GM12873 (cell line): Measurements from ENCODE around the gene CYB561.

ENCODE experiments used
- TF ChIP-seq, protein P1 (sequence below): IDR thresholded peaks from 2 replicates; pipeline ENCODE4 v1.5.1; 2012; ENCODE audit warnings: low read depth, mild to moderate bottlenecking, moderate library complexity, low read length, control low read depth; ENCODE audit not compliant: insufficient read depth; ENCODE audit errors: missing control alignments

The CYB561 gene

DNA sequence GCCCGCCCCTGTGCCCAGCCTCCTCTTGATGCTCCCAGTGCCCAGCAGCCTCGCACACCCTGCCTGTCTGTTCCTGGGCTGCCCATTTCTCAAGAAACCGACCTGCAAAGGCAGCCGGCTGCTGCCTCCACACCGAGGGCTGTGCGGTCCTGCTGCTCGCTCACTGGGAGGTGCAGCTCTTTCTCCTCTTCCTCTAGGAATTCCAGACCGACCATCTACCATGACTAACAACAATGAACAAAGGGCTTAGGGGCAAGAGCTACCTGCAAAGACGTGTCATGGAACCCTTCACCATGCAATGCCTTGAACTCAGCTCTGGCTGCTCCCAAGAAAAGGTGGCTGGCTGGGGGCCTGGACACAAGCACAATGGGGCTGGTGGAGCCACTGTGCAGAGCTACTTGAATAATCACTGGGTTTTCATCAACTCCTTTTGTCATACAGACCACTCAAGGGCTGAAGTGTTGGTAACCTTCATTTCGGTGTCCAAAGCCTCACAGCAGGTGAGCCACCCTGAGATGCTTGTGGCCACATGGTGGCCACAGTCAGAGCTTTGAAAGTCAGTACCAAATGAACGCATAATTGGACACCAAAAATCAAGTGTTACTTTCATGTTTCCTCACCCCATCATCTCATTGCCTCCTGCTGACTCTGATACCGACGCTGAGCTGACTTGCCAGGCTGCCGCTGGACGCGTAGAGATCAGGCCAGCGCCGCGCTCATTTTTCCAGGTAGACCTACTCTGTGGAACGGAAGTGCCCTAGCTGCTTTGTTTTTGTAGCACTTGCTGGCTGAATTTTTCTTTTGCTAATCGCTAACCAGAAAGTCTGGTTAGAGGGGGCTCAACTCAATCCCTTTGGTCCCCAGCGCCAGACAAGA lies 19.8 kb downstream of the CYB561 start:
- TF ChIP-seq, protein P1, sequence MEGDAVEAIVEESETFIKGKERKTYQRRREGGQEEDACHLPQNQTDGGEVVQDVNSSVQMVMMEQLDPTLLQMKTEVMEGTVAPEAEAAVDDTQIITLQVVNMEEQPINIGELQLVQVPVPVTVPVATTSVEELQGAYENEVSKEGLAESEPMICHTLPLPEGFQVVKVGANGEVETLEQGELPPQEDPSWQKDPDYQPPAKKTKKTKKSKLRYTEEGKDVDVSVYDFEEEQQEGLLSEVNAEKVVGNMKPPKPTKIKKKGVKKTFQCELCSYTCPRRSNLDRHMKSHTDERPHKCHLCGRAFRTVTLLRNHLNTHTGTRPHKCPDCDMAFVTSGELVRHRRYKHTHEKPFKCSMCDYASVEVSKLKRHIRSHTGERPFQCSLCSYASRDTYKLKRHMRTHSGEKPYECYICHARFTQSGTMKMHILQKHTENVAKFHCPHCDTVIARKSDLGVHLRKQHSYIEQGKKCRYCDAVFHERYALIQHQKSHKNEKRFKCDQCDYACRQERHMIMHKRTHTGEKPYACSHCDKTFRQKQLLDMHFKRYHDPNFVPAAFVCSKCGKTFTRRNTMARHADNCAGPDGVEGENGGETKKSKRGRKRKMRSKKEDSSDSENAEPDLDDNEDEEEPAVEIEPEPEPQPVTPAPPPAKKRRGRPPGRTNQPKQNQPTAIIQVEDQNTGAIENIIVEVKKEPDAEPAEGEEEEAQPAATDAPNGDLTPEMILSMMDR = no peak

DNA sequence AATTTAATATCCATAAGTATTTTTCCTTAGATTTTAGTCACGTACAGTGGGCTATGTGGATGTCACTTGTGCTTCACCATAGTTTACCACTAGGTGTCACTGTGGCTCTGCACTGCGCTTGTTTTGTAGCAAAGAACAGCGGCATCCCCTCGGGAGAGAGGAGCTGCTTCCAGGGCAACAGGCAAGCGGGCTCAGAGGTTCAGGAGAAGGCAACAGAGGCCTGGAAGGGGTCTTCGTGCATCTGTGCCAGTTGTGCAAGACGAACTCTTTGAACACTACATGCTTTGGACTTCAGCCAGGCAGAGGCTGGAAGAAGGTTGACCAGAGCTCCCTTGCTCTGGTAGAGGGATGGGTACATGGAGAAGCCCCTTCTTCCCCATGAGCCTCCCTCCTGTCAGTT lies 20.6 kb downstream of the CYB561 start:
- TF ChIP-seq, protein P1 = peak; percentile 89

DNA sequence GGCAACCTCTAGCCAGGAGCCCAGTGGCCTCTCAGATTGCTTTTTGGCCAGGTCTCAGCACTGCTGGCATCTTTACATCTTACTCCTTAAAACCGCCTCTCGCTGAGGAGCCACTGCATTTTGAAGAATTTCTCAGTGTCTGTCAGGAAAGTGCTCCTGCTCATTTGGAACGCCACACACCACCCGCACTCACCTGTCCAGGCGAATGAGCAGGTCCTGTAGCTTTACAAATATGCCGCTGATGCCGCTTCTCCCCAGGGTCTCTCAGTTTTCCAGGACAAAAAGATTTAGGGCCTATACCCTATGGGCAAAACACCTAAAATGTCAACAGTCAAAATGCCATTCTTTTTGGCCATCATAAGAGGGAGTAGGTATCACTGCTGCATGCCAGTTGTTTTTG lies 22.1 kb downstream of the CYB561 start:
- TF ChIP-seq, protein P1 = no peak

DNA sequence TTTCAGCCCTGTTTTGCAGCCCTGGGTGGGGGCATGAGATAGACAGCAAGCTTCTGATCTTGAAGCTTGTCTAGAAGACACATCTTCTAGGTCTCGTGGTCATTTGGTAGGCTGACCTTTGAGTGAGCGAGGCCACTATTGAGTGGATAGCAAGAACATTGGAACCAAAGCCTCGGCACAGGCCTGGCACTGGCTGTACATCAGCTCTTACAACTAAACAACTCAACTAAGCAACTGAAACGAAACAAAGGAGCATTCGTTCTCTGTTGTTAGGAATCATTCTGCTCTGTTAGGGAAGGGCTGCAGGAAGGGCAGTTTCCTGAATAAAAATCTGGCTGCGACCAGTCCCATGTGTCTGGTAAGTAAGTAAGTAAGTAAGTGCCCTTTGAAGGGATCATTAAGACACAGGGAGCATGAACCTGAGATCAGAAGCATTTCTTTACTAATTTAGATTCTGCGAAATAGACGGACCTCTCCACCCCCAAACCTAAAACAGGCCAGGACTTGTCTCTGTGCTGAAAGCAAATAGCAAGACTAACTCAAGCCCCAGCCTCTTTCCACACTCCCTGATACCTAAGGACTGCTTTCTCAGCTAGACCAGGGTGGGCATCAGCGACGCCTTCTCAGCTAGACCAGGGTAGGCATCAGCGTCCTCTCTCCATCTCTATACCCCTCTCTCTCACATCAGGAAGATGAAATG lies 22.7 kb downstream of the CYB561 start:
- TF ChIP-seq, protein P1 = no peak

DNA sequence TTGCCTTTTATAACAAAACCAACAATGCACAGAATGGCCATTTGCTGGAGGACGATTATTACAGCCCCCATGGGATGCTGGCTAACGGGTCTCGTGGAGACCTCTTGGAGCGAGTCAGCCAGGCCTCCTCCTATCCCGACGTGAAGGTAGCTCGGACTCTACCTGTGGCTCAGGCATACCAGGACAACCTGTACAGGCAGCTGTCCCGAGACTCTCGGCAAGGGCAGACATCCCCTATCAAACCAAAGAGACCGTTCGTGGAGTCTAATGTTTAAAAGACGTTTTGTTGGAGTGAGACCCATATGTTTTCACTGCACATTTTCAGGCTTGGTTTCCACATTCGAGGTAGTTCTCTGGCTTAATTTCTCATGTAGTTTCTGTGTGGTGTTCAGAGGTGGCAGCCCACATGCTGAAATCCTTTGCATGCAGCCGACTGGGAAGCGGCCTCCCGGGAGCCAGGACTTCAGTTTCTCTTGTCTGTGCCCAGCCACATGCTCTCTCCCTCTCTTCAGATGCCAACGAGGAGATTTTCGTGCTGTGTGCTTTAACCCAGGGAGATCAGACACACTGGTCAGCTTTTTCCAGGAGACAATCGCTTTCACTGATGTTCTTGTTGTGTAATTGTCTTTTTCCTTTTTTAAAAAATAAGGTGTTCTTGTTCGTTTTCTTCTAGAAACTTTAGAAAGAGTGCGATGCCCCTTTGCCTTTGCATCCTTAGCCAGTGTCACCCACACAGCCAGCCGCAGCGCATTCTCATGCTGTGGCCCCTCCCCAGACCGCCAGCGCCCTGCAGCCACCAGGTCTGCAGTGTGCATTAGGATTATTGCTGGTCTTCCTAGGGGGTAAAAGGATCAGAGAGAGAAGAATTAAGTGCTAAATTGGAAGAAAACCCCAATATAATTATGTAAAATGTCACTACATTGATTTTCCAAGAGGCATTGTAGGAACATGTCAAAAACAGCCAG lies 24.1 kb downstream of the CYB561 start:
- TF ChIP-seq, protein P1 = no peak

DNA sequence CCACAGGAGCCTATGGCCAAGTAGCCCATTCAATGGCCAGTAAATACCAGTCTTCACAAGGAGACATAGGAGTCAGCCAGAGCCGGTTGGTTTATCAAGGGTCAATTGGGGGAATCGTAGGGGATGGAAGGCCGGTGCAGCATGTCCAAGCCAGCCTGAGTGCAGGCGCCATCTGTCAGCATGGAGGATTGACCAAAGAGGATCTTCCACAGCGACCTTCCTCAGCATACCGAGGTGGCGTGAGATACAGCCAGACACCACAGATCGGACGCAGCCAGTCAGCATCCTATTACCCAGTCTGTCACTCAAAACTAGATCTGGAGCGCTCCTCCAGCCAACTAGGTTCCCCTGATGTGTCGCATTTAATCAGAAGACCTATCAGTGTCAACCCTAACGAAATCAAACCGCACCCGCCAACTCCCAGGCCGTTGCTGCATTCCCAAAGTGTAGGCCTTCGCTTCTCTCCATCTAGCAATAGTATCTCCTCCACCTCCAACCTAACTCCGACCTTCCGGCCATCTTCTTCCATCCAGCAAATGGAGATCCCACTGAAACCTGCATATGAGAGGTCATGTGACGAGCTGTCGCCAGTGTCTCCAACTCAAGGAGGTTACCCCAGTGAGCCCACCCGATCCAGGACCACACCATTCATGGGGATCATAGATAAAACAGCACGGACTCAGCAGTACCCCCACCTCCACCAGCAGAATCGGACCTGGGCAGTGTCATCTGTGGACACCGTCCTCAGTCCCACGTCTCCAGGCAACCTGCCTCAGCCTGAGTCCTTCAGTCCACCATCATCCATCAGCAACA lies 25.0 kb downstream of the CYB561 start:
- TF ChIP-seq, protein P1 = no peak
